Neural progenitor cell (in vitro differentiated cells): Measurements from ENCODE around the gene DDX23.

Experiments
- CTCF ChIP-seq: fragments of 200-600 bp; sonication (generic); IDR thresholded peaks from 2 replicates; pipeline ENCODE4 v1.5.1; 2017; ENCODE audit warnings: antibody characterized with exemption, mild to moderate bottlenecking
- EZH2 ChIP-seq: fragments of 200-600 bp; sonication (generic); IDR thresholded peaks from 2 replicates; pipeline ENCODE4 v1.6.1; 2017; ENCODE audit warnings: antibody characterized with exemption, mild to moderate bottlenecking, moderate library complexity
- EZH2phosphoT487 ChIP-seq: fragments of 200-600 bp; sonication (generic); IDR thresholded peaks from 2 replicates; pipeline ENCODE4 v1.6.1; 2017; ENCODE audit warnings: antibody characterized with exemption

GRCh38 chr12:48856379-48856778, 4.4 kb upstream of the DDX23 start:
- TF ChIP-seq CTCF (no peak), EZH2 (no peak), EZH2phosphoT487 (no peak)
